Activated T-helper 1 cell treated with anti-CD3 and anti-CD28 coated beads, Interleukin-2, amount 50 U/mL, for 16 hours (primary cell): ENCODE data around the gene SIGLEC10.
"Not testable (repeated sequence)": the region's sequence is repeated elsewhere in the genome, so short reads cannot be mapped to it uniquely, and the experiment has no call there.

Experiments used
- DNase-seq, 2 donors: peaks; one replicate each; pipeline ENCODE4 v3.0.0-alpha.2; 2020; ENCODE audit warnings: low read depth in 1 of 2, low spot score in 1 of 2

SIGLEC10 gene, protein sequence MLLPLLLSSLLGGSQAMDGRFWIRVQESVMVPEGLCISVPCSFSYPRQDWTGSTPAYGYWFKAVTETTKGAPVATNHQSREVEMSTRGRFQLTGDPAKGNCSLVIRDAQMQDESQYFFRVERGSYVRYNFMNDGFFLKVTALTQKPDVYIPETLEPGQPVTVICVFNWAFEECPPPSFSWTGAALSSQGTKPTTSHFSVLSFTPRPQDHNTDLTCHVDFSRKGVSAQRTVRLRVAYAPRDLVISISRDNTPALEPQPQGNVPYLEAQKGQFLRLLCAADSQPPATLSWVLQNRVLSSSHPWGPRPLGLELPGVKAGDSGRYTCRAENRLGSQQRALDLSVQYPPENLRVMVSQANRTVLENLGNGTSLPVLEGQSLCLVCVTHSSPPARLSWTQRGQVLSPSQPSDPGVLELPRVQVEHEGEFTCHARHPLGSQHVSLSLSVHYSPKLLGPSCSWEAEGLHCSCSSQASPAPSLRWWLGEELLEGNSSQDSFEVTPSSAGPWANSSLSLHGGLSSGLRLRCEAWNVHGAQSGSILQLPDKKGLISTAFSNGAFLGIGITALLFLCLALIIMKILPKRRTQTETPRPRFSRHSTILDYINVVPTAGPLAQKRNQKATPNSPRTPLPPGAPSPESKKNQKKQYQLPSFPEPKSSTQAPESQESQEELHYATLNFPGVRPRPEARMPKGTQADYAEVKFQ

DNA sequence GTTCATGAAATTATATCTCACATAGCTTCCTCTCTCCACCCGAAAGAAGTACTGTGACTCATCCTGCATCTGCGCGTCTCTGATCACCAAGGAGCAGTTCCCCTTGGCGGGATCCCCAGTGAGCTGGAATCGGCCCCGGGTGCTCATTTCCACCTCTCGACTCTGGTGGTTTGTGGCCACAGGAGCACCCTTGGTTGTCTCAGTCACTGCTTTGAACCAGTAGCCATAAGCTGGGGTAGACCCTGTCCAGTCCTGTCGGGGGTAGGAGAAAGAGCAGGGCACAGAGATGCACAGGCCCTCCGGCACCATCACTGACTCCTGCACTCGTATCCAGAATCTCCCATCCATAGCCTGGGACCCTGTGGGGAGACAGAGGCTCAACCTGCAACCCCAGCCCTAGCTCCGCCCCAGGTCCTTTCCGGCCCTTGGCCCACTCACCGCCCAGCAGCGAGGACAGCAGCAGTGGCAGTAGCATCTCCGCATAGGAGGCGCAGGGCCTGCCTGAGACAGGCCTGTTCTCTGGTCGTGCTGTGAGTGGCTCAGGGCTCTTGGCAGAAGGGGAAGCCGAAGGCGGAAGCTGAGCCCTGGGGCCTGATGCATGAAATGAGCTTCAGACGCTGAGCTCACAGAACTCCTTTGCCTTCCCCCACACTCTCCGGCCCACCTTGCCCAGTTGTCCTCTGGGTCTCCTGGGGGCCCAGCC is at the start of gene SIGLEC10:
TSS of gene SIGLEC10 (minus strand) at position 536 of the 703 bp plus-strand sequence. CDS start at position 475, 61 bp downstream.
- DNase-seq: no peak

DNA sequence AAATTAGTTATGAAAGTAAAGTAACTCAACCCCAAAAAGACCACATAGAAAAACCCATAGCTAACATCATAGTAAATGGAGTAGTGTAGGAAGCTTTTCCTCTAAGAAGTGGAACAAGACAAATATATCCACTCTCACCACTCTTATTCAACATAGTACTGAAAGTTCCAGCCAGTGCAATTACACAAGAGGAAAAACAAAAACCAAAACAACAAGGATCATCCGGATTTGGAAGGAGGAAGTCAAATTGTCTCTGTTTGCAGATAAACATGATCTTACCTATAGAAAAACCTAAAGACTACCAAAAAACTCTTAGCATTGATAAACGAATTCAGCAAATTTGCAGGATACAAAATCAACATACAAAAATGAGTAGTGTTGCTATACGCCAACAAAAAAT is 49.3 kb upstream of the SIGLEC10 start:
- no peak for DNase-seq

DNA sequence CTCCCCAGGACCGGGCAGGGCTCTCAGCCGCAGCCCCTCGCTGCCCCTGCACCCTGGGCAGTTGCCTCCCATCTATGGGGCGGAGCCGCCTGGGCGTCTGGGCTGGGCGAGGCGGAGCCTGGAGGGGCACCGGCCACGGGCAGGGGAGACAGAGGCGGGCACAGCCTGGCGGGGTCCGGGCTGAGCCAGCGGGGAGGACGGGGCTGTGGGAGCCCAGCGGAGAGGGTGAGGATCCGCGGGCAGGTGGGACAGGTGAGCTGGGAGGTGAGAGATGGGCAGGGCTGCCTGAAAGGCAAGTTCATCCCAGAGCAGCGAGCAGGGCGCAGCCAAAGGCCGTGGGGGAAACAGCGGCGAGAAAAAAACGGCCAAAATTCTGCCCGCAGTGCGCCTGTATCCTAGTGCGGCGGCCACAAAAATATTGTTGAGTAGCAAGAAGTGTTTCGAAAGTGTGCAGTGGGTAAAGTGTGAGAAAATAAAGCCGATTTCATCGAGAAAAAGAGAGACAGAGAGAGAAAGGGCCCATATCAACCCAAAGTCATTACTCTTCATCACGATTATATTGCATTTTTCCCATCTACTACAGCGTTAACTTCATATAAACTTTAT is 46.6 kb upstream of the SIGLEC10 start:
- DNase-seq: not testable (repeated sequence)

DNA sequence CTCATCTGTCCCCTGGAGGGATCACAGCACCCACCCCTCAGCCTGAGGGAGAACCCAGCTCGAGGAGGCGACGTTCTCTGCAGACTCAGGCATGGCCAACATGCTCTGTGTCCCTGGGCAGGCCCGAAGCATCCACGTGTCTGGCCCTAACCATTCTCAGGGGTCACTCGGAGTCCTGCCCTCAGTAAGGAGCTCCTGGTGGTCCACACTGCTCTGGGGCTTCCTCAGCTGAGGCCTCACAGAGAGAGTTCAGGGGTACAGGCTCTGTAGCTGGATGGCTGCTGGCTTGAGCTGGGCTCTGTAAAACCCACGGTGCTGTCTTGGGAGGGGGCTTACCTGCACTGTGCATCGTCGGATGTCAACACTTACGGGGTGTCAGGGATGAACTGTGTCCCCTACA is 45.2 kb upstream of the SIGLEC10 start:
- no peak for DNase-seq

DNA sequence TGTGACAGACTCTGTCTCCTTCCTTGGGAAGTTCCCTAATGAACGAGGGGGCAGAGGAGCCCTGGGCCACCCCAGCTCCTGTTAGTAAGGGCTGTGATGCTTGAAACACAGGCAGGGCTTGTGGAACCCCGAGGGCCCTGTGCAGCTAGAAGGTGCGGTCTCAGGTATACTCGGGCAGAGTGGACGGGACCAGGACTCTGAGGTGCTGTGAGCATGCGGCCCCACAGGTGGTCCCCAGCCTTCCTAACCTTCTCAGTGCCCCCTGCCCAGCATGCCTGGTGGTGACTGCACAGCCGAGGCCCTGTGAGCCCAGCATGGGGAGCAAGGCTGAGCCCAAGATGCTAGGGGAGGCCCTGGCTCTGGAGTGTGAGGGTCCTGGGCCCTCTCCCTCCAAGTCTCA is 44.8 kb upstream of the SIGLEC10 start:
- DNase-seq: no peak

DNA sequence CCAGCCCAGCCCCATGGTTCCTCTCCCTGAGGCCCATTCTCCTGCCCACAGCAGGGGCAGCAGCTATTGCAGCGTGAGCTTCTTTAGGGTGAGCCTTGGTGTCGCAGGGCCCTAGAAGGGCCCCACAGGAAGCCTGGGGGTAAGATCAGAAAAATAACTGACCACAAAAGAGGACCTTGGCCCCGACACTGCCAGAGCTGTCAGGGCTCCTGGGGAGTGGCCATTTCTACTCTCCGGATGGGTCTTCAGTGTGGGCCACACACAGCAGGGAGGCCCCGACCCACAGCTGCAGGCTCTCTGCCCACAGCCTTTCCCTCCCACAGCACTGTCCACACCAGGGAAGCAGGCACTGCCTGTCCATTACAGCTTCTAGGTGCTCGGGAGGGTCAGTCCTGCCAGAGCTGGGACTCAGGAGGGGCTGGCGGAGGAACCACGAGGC is 44.3 kb upstream of the SIGLEC10 start:
- no peak for DNase-seq

DNA sequence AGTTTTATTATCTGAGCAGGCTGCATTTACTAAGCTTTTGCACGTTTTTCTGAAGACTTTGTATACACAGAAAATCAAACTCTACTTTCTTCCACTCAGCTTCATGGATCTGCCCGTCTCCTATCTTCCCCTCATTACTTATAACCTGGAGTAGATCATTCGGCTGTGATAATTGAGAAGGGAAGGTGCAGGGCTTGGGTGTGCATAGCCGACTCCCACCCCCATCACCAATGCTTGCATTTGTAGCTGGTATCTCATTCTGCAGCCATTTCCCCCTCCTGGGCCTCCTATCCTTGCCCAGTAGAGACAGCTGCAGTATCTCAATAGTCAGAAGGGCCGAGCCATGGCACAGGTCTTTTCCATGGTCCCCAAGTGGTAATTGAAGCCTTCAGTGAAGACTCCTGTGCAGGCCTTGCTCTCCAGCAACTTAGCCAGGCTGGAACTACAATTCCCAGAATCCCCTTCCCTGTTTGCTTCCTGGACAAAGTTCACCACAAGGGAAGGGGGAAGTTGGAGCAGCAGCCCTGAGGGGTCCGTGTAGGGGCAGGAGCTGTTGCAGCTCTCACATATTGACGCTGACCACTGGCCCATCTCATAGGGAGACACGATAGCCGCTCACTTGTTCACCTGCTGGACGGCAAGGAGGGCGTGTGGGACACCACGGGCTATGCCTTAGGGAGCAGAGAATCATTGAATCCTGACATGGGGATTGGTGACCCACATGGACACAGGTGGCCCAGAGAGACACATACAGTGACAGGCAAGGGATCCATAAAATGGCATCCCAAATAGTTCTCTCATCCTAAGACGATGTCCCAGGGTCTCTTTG is 42.9 kb upstream of the SIGLEC10 start:
- no peak for DNase-seq

DNA sequence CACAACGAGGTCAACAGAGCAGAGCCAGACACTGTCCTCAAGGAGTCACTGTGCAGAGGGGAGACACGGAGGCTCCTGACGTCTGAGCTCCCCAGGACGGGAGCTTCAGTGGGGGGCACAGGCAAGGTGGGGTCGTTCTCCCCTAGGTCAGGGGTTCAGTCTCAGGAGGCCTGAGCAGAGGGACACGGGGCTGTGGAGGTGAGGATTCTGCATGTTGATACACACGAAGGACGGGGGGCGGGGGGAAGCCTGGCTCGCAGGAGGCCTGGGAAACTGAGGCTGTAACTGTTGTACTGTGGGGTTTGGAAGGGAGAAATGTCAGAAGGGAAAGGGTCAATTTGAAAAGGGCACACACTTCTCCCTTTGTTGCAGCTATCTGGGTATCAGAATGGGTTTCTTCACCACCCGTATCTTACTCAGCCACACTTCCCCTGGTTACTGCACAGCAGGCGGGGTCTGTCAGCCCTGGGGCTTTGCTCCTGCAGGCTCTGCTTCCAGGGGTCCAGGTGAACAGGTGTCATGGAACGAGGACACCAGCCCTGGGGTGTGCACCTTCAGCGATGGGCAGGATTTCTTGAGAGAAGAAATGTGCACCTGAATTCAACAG is 41.6 kb upstream of the SIGLEC10 start:
- no peak for DNase-seq

DNA sequence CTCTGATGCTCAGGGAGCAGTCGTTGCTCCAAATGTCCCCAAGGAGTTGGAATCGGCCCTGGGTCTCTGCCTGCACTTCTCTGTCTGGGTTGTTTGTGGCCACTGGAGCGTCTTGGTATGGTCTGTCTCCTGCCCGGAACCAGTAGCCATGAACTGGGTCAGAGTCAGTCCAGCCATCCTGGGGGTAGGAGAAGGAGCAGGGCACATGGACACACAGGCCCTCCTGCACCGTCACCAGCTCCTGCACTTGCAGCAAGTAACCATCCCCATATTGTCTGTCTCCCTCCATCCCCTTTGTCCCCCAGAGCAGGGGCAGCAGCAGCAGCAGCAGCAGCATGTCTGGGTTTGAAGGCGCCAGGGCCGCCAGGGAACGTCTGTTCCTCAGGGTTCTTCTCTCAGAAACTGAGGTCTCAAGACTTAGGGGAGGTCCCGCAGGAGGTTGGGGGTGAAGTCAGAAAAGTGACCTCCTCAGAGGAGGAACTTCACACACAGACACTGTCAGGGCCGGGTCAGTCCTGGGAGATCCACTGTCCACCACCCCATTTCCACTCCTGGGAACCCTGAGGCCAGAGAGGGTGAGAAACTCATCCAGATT is 40.7 kb upstream of the SIGLEC10 start, which contains the start of gene SIGLEC8:
TSS of gene SIGLEC8 (minus strand) at position 404 of the 595 bp plus-strand sequence. CDS start at position 337, 67 bp downstream.
- no peak for DNase-seq

DNA sequence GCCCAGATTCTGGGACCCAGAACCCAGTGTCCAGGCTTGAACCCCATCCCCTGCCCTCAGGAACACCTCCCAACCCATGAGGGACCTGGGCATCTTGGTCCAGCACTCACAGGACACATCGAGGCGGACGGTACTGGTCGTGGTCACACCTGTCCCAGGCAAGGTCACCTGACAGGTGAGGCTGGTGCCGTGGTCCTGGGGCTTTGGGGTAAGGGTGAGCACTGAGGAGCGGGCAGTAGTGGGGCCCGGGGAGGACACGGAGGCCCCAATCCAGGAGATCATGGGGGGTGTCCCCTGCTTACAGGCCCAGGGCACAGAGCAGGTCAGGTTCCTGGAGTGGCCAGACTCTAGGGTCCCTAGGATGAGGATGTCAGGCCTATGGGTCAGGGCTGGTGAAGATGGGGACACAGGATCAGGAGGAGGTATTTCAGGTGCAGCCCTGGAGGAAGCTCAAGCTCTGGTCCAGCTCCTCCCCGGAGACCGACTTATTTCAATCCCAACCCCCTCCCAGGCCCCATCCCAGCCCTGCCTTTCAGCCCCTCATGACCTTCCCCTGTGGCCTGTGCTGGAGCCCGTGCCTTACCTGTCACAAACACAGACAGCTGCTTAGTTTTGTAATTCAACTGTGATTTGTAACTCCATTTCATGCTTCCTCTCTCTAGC is 40.0 kb upstream of the SIGLEC10 start:
- DNase-seq: no peak

DNA sequence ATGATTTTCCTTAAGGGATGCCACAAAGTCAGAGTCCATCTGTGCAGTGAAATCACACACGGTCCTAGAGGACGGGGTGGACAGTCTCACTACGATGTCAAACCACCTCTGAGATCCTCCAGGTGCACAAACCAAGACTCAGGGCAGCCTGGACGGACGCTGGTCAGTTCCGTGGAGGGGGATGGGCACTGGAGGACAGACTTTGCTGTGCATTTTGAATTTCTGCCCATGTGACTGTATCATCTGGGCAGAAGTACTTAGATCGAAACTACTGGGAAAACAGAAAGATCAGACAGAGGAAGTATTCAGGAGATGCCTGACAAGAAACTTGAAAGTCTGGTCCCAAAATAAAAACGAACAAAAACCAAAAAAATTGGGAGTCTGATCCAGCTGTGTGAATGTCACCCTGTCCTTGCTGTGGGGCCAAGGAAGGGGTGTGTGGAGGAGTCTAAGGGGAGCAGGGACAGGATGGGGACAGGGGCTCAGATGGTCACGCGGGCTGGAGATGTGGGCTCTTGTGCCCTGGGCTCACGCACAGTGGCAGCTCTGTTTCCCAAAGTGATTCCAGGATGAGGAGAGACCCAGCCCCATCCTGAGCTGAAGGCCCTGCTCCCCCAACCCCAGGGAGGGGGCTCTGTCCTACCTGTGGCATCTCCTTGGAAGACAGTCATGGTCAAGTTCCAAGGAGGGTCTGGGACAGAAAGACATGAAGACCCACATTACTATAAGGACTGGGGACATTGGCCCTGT is 39.3 kb upstream of the SIGLEC10 start:
- no peak for DNase-seq

DNA sequence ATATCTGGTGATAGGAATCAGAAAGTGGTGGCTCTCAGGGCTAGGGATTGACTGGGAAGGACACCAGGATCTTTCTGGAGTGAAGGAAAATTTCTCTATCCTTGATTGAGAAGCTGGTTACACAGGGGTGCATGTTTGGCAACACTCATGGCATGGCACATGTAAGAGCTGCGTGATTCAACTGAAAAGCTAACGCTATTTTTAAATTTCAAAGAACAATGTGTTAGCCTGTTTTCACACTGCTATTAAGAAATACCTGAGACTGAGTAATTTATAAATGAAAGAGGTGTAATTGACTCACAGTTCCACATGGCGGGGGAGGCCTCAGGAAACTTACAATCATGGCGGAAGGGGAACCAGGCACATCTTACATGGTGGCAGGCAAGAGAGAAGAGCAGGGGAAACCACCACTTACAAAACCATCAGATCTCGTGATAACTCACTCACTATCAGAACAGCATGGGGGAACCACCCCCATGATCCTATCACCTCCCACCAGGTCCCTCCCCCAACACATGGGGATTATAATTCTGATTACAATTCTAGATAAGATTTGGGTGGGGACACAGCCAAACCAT is 33.4 kb upstream of the SIGLEC10 start:
- no peak for DNase-seq

DNA sequence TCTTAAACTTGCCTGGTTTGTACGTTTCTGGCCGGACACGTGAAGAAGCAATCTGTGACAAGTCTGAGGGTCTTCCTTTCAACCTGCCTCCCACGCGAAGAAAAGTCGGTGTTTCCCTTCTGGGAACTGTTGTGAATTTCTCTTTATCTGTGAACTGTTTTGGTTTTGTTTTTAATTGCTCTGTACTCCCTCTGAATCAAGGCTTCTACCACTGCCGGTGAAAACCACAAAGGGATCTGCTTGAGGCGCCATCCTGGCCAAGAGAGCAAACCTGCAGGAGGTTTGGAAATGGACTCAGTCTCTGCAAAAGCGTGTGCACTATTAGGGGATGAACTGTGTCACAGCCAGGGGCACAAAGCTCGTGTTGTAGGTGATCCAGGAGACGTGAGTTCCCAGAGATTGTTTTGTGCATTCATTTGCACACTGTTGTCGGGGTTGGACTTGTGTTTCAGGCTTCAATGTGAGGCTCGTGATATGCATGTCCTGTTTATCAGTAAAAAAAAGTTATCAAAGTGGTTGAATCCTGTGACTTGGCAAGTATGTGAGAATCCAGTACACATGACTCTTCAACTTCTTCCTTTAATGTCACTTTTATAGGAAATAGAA is 31.1 kb upstream of the SIGLEC10 start:
- DNase-seq: no peak

DNA sequence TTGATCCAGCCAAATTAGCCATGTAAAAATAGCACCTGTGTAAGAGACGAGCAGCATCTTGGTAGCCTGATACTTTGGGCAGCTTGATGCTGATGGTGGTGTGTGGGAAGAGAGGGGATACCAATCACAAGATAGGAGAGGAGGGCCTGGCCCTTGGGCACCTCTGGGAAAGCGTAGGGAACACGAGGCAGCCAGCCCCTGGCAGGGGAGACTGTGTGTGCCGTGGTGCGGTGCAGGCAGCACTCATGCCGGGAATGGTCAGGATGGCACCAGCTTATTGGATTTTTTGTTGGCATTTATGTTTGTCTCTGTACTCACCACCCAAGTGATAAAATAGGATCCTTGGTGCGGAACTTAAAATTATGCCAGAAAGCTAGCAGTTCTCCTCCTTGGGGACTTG is 30.6 kb upstream of the SIGLEC10 start:
- DNase-seq: no peak

DNA sequence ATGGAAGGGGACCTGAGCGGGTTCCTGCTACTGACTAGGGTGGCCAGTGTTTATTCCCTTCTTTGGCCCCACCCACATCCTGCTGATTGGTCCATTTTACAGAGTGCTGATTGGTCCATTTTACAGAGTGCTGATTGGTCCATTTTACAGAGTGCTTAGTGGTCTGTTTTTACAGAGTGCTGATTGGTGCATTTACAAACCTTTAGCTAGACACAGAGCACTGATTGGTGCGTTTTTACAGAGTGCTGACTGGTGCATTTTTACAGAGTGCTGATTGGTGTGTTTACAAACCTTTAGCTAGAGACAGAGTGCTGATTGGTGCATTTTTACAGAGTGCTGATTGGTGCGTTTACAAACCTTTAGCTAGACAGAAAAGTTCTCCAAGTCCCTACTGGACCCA is 30.1 kb upstream of the SIGLEC10 start:
- not testable (repeated sequence) for DNase-seq

DNA sequence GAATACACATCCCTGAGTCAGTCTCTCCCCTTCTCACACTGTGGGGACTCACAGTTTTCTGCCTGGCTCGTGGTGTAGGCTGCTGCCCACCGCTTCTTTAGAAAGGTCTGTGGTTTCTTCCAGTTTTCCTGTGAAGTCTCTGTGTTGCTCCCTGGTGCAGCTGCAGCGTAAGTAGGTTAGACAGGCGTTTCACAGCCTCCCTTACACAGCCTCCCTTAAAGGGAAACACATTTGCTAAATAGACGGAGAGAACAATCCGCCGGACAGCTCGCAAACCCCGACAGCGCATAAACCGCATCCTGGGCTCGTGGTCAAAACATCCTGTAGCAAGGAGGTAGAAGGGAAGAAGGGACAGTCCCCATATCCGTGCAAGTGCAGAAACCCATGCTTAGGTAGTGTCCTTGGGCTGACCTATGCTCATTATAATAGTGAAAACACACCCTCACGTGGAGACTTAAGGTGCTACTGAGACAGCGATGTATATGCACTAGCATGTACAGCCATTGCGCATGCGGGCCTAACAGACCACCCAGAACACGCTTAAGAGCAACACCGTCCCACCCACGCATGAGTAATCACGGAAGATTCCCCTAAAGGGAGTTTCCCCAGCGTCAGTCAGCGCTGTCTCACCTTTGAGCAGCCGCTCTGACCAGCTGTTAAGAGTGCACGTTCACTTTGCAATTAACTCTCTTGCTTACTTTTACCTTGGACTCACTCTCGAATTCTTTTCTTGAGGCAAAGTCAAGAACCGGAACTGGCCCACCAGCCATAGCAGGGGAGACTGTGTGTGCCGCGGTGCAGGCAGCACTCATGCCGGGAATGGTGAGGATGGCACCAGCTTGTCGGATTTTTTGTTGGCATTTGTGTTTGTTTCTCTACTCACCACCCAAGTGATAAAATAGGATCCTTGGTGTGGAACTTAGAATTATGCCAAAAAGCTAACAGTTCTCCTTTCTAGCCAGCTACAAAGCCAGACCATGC is 24.3 kb upstream of the SIGLEC10 start:
- DNase-seq: peak; percentile 55 to 77
